Transverse colon (tissue), 4 donors: ENCODE data around the gene CCDC51. TPM values are rescaled to one million over a fixed set of nuclear protein-coding genes. Genes with fewer than 3 reads are reported as not detected.

Experiments
- DNase-seq: peaks from one replicate; pipeline ENCODE4 v3.0.0-alpha.2; 2019
- H3K27ac ChIP-seq, 4 donors: fragments of 200-600 bp; sonication (generic); 2 replicates each; pipeline ENCODE4 v1.5.1; 2016 to 2018; ENCODE audit warnings: inconsistent platforms in 4 of 4
- H3K27me3 ChIP-seq: fragments of 200-600 bp; sonication (generic); 2 replicates; pipeline ENCODE4 v1.5.1; 2017; ENCODE audit warnings: inconsistent platforms
- H3K36me3 ChIP-seq, 4 donors: fragments of 200-600 bp; sonication (generic); 2 replicates each; pipeline ENCODE4 v1.5.1; 2017 to 2019; ENCODE audit warnings: inconsistent platforms in 4 of 4
- H3K4me1 ChIP-seq, 4 donors: fragments of 200-600 bp; sonication (generic); 2 replicates each; pipeline ENCODE4 v1.5.1; 2017 to 2020; ENCODE audit warnings: inconsistent platforms in 4 of 4
- H3K4me3 ChIP-seq, 4 donors: fragments of 200-600 bp; sonication (generic); 1 replicate in 1 of 4; 2 replicates in 3 of 4; pipeline versions ENCODE4 v1.5.1 to v1.6.1; 2017 to 2019; ENCODE audit warnings: inconsistent platforms in 4 of 4
- H3K9me3 ChIP-seq, 2 donors: fragments of 200-600 bp; sonication (generic); 2 replicates each; pipeline ENCODE4 v1.5.1; 2017 to 2019; ENCODE audit warnings: inconsistent platforms in 2 of 2
- EP300 ChIP-seq: sonication (generic); formaldehyde crosslinking; IDR thresholded peaks from one replicate; pipeline ENCODE4 v1.6.1; 2017; ENCODE audit warnings: antibody characterized with exemption, low read depth
- POLR2A ChIP-seq: fragments of 450-650 bp; IDR thresholded peaks from one replicate; pipeline ENCODE4 v1.6.1; 2016; ENCODE audit warnings: antibody characterized with exemption, mild to moderate bottlenecking, moderate library complexity
- POLR2AphosphoS5 ChIP-seq, 3 donors: sonication (generic); formaldehyde crosslinking; IDR thresholded peaks; one replicate each; pipeline ENCODE4 v1.6.1; 2016; ENCODE audit warnings: antibody characterized with exemption in 3 of 3
- WGBS, 2 donors: methylation state at CpG; one replicate each; pipeline ENCODE4 v1.1.5; 2018; ENCODE audit warnings: low coverage in 1 of 2; 5-methylcytosine and 5-hydroxymethylcytosine counted together
- in situ Hi-C, 4 donors: fragments of 200-750 bp; cut with MboI; loops; one replicate each; pipeline versions ENCODE4 v1.15.0 to v1.15.1; 2017; ENCODE audit warnings: low sequenced_read_pairs in 3 of 4, low pct_ligation_motif_present in 1 of 4, low pct_unique_long_range_greater_than_20kb in 1 of 4
- intact Hi-C: fragments of 100-400 bp; cut with DNase I; formaldehyde crosslinking; loops from one replicate; pipeline ENCODE4 v1.15.1; 2023; ENCODE audit warnings: low total_unique reads
- total RNA-seq, 4 donors: library from RNA; depleted of rRNA; stranded (reverse); fragments of >200 nt; gene quantifications; one replicate each; pipeline ENCODE4 v1.1.0, GENCODE V29; 2016
- TF ChIP-seq, protein P1 (sequence below), 5 experiments: fragments of 200-600 bp in 3 of 5; fragments of 450-650 bp in 2 of 5; sonication (generic) in 3 of 5; IDR thresholded peaks; 1 replicate in 2 of 5; 2 replicates in 3 of 5; pipeline ENCODE4 v1.5.1; 2016 to 2017; ENCODE audit warnings: antibody characterized with exemption in 5 of 5, inconsistent platforms in 3 of 5, mild to moderate bottlenecking in 2 of 5, moderate library complexity in 1 of 5

Gene CCDC51
- total RNA-seq, 4 donors from 2014 or later, result 2.8 to 14.1 (median 8.2) TPM

DNA sequence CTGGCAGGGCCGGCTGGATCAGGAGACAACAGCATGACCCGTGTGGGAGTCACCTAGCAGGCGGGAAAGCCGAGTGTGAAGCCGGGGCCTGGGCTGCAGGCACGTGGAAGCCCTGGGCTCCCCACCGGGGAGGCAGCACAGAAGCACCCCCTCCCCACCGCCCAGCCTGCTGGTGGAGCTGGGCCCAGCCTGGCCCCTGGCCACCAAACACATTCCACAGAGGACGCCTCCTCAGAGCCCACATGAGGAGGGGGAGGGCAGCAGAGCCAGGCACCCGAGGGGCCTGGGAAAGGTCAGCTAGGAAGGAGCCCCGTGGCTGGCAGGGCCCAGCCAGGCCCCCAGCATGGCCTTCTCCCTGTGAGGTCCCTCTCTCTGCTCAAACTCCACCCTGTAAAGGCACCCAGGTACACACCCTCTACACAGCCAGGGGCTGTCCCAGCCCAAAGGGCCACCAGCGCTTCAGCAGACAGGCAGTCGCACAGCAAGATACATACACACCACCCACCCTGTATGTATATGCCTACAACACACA is 14.6 kb downstream of the CCDC51 start:
- Histone ChIP-seq H3K4me1 (peaks cover 31 to 43% (median 41%) of the 10 kb centered on the region in 4 donors), H3K4me3 (no peak overlapping the region), H3K27me3 (no peaks in the 10 kb centered on the region), H3K9me3 (no peaks in the 10 kb centered on the region), H3K27ac (peak overlapping the region; percentile 90 to 97 (median 92)), H3K36me3 (no peaks in the 10 kb centered on the region)
- WGBS, 2 donors, result 77% methylated on average over 13 of the region's 13 CpGs; no CpG with 5 or more reads in 1 of the 2 donors
- intact Hi-C loops, result no loop called here
- in situ Hi-C loops, result no loop called here
- TF ChIP-seq POLR2AphosphoS5 (IDR thresholded peaks at IDR 0.05) (no peak), EP300 (no peak), POLR2A (no peak)
- TF ChIP-seq, protein P1, sequence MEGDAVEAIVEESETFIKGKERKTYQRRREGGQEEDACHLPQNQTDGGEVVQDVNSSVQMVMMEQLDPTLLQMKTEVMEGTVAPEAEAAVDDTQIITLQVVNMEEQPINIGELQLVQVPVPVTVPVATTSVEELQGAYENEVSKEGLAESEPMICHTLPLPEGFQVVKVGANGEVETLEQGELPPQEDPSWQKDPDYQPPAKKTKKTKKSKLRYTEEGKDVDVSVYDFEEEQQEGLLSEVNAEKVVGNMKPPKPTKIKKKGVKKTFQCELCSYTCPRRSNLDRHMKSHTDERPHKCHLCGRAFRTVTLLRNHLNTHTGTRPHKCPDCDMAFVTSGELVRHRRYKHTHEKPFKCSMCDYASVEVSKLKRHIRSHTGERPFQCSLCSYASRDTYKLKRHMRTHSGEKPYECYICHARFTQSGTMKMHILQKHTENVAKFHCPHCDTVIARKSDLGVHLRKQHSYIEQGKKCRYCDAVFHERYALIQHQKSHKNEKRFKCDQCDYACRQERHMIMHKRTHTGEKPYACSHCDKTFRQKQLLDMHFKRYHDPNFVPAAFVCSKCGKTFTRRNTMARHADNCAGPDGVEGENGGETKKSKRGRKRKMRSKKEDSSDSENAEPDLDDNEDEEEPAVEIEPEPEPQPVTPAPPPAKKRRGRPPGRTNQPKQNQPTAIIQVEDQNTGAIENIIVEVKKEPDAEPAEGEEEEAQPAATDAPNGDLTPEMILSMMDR (IDR thresholded peaks at IDR 0.05), result no peak
- no peak for DNase-seq

GRCh38 chr3:48423883-48424695 is 15.8 kb downstream of the CCDC51 start:
- no peak for DNase-seq
- Histone ChIP-seq H3K9me3 (no peaks in the 10 kb centered on the region), H3K36me3 (no peaks in the 10 kb centered on the region), H3K4me3 (no peak overlapping the region), H3K4me1 (peaks cover 31 to 37% (median 35%) of the 10 kb centered on the region in 4 donors), H3K27ac (no peak overlapping the region), H3K27me3 (no peaks in the 10 kb centered on the region)
- WGBS, 2 donors, result 85 to 100% methylated on average over 2 to 27 of the region's 27 CpGs
- TF ChIP-seq, protein P1 (IDR thresholded peaks at IDR 0.05), result no peak
- TF ChIP-seq POLR2AphosphoS5 (IDR thresholded peaks at IDR 0.05) (no peak), POLR2A (no peak), EP300 (no peak)
- in situ Hi-C loops, result no loop called here
- intact Hi-C loops, result no loop called here

- TF ChIP-seq POLR2AphosphoS5 (IDR thresholded peaks at IDR 0.05), result no peak
- TF ChIP-seq EP300, result no peak
- TF ChIP-seq POLR2A, result no peak
- TF ChIP-seq, protein P1 (IDR thresholded peaks at IDR 0.05), result no peak
- H3K27me3 ChIP-seq, result no peaks in the 10 kb centered on the region
- no peaks in the 10 kb centered on the region for H3K9me3 ChIP-seq
- intact Hi-C loops (no loop called here), in situ Hi-C loops (no loop called here)
- no peaks in the 10 kb centered on the region for H3K36me3 ChIP-seq
- H3K4me1 ChIP-seq, result peaks cover 31 to 37% (median 33%) of the 10 kb centered on the region in 4 donors
- DNase-seq, result no peak
- no peak overlapping the region for H3K27ac ChIP-seq
- no peak overlapping the region for H3K4me3 ChIP-seq
- 88% methylated on average over 25 of the region's 25 CpGs; no CpG with 5 or more reads in 1 of the 2 donors for WGBS, 2 donors
Observed at GRCh38 chr3:48423241-48423882, 16.6 kb downstream of the CCDC51 start.

DNA sequence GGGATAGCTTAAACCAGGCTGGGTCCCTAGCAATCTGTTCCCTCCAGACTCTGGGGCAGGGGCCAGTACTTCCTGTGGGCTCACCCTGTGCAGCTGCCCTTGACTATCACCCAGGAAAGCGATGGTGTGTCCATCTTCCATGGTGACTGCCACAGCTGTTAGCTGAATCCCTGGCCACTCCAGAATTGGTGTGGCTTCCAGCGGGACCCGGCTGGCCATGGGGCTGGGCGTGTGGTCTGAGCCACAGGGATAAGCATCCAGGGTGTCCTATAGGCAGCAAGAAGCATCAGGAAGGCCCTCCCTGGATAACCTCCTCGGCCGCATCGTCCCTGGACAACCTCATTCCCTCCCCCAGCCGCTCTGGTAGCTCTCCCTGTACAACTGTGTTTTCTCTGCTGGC is 17.2 kb downstream of the CCDC51 start:
- 86% methylated on average over 7 of the region's 8 CpGs; no CpG with 5 or more reads in 1 of the 2 donors for WGBS, 2 donors

More for the DNA sequence above, 17.2 kb downstream of the CCDC51 start:
- in situ Hi-C loops (no loop called here), intact Hi-C loops (no loop called here)
- Histone ChIP-seq H3K9me3 (no peaks in the 10 kb centered on the region), H3K27ac (no peak overlapping the region), H3K27me3 (no peaks in the 10 kb centered on the region), H3K4me1 (peaks cover 26 to 30% (median 26%) of the 10 kb centered on the region in 4 donors), H3K36me3 (no peaks in the 10 kb centered on the region), H3K4me3 (no peak overlapping the region)
- no peak for DNase-seq
- TF ChIP-seq POLR2AphosphoS5 (IDR thresholded peaks at IDR 0.05), result no peak
- TF ChIP-seq, protein P1 (IDR thresholded peaks at IDR 0.05), result no peak
- no peak for TF ChIP-seq EP300
- TF ChIP-seq POLR2A, result no peak
